22Rv1 (cell line): ENCODE measurements around the gene FAM222A.

Experiments
- CTCF ChIP-seq: fragments of 450-650 bp; IDR thresholded peaks from 2 replicates; pipeline ENCODE4 v1.5.1; 2017; ENCODE audit warnings: mild to moderate bottlenecking
- ZFX ChIP-seq: fragments of 450-650 bp; IDR thresholded peaks from 2 replicates; pipeline ENCODE4 v1.6.1; 2017; ENCODE audit warnings: antibody characterized with exemption, borderline replicate concordance

- TF ChIP-seq CTCF (no peak), ZFX (no peak)
Measured at GRCh38 chr12:109767991-109768900, 54.6 kb downstream of the FAM222A start.
